ENCODE results near the gene KRT27. TPM values are rescaled to one million over a fixed set of nuclear protein-coding genes. Genes with fewer than 3 reads are reported as not detected.
"Not testable (repeated sequence)": the region's sequence is repeated elsewhere in the genome, so short reads cannot be mapped to it uniquely, and the experiment has no call there.

KRT27 gene
- total and polyA plus RNA-seq, 2 donors (not counting 3 experiments of a cell fraction or from before 2014, with no cell fraction given), result not detected

DNA sequence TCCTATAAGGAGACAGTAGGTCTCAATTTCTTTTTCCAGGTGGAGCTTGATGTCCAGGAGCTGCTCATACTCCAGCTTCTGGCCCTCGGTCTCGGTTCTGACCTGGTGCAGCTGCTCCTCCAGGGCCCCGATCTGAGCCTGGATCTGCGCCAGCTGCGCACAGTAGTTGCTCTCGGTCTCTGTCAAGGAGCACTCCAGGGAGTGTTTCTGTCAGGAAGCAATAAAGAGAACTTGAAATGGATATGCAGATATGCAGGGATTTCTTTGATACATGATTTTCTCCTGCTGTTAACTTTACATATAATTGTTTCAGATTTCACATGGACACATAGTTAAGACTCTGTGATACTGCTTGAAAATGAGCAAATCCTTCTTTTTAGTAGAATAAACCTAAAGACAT lies 32.0 kb downstream of the KRT27 start:
- no peaks in the 10 kb centered on the region for H3K9me3 ChIP-seq (replicated peaks; ENCODE audit: control insufficient read depth, insufficient read depth, low read length)
- H3K79me2 ChIP-seq (ENCODE audit: control insufficient read depth, insufficient read depth, low read length), result no peaks in the 10 kb centered on the region
- no TSS peak for BruUV-seq (replicated peaks)
- H3K4me3 ChIP-seq (replicated peaks in 1 of 3; ENCODE audit: insufficient read depth in 1 of 3, low read depth in 1 of 3, low read length in 3 of 3), result no peak overlapping the region
- ChIA-PET POLR2A (no interaction called here), CTCF (interaction anchor here (1.4 kb wide), 1 partner anchor 15 kb away, joined by 4 read pairs; no protein-coding TSS in a partner anchor)
- H3K4me2 ChIP-seq (ENCODE audit: insufficient read depth, low read length), result no peak overlapping the region
- H3K36me3 ChIP-seq (ENCODE audit: control insufficient read depth in 2 of 2, extremely low read depth in 1 of 2, insufficient read depth in 2 of 2, low read length in 2 of 2), result no peaks in the 10 kb centered on the region
- H3K9ac ChIP-seq (replicated peaks; ENCODE audit: extremely low read depth, insufficient read depth, low read length), result no peak overlapping the region
- intact Hi-C loops (cut with micrococcal nuclease), result no loop called here
- peaks cover 0 to 6% of the 10 kb centered on the region in 2 experiments for H3K27me3 ChIP-seq (ENCODE audit: control insufficient read depth in 2 of 2, insufficient read depth in 2 of 2, low read length in 2 of 2)
- H2AFZ ChIP-seq (ENCODE audit: low read depth, low read length), result no peak overlapping the region
- FAIRE-seq (no peak), DNase-seq (ENCODE audit: low read depth, low spot score) (no peak)
- H3K4me1 ChIP-seq (ENCODE audit: control insufficient read depth, extremely low read depth, insufficient read depth, low read length), result no peaks in the 10 kb centered on the region
- H4K20me1 ChIP-seq (replicated peaks; ENCODE audit: control insufficient read depth, extremely low read depth, insufficient read depth, low read length), result no peaks in the 10 kb centered on the region
- TF ChIP-seq EZH2 (IDR thresholded peaks at IDR 0.05; ENCODE audit: borderline replicate concordance, low read depth, low read length, severe bottlenecking) (no peak), FOS (IDR thresholded peaks at IDR 0.05; ENCODE audit: borderline replicate concordance, insufficient read depth, low read length) (no peak), GATA2 (IDR thresholded peaks at IDR 0.05; ENCODE audit: insufficient read depth, insufficient read length, low read depth, low read length) (no peak), JUN (IDR thresholded peaks at IDR 0.05; ENCODE audit: borderline replicate concordance, insufficient read depth, insufficient read length, low read depth) (no peak), POLR2A (IDR thresholded peaks at IDR 0.05; ENCODE audit: low read depth, low read length) (no peak), POLR2AphosphoS5 (IDR thresholded peaks at IDR 0.05; ENCODE audit: insufficient read depth, low read depth, low read length) (no peak), MYC (IDR thresholded peaks at IDR 0.05; ENCODE audit: low read depth, low read length) (no peak)
- TF ChIP-seq, protein P1, sequence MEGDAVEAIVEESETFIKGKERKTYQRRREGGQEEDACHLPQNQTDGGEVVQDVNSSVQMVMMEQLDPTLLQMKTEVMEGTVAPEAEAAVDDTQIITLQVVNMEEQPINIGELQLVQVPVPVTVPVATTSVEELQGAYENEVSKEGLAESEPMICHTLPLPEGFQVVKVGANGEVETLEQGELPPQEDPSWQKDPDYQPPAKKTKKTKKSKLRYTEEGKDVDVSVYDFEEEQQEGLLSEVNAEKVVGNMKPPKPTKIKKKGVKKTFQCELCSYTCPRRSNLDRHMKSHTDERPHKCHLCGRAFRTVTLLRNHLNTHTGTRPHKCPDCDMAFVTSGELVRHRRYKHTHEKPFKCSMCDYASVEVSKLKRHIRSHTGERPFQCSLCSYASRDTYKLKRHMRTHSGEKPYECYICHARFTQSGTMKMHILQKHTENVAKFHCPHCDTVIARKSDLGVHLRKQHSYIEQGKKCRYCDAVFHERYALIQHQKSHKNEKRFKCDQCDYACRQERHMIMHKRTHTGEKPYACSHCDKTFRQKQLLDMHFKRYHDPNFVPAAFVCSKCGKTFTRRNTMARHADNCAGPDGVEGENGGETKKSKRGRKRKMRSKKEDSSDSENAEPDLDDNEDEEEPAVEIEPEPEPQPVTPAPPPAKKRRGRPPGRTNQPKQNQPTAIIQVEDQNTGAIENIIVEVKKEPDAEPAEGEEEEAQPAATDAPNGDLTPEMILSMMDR (IDR thresholded peaks at IDR 0.05; ENCODE audit: extremely low read depth in 1 of 2, insufficient read depth in 1 of 2, low read depth in 1 of 2, low read length in 2 of 2), result no peak
- TF ChIP-seq, protein P2, sequence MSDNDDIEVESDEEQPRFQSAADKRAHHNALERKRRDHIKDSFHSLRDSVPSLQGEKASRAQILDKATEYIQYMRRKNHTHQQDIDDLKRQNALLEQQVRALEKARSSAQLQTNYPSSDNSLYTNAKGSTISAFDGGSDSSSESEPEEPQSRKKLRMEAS (IDR thresholded peaks at IDR 0.05; ENCODE audit: insufficient read depth, insufficient read length), result no peak
- no peak overlapping the region for H3K27ac ChIP-seq (ENCODE audit: insufficient read depth, low read depth, low read length)
- dilution Hi-C loops (cut with MboI; ENCODE audit: extremely low pct_ligation_motif_present, low sequenced_read_pairs), result no loop called here
- H3K9me1 ChIP-seq (replicated peaks; ENCODE audit: control insufficient read depth, extremely low read depth, insufficient read depth, low read length), result no peaks in the 10 kb centered on the region

DNA sequence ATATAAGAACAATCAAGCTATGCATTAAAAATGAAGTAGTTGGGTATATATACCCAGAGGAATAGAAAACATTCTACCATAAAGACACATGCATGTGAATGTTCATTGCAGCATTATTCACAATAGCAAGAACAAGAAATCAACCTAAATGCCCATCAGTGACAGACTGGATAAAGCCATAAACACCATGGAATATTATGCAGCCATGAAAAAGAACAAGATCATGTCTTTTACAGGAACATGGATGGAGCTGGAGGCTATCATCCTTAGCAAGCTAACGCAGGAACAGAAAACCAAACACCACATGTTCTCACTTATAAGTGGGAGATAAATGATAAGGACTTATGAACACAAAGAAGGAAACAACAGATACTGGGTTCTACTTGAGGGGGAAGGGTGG lies 33.7 kb downstream of the KRT27 start:
- H3K9me3 ChIP-seq (replicated peaks; ENCODE audit: control insufficient read depth, insufficient read depth, low read length); intact Hi-C loops (cut with micrococcal nuclease); FAIRE-seq; H3K9me1 ChIP-seq (replicated peaks; ENCODE audit: control insufficient read depth, extremely low read depth, insufficient read depth, low read length); H3K36me3 ChIP-seq (ENCODE audit: control insufficient read depth in 2 of 2, extremely low read depth in 1 of 2, insufficient read depth in 2 of 2, low read length in 2 of 2); H2AFZ ChIP-seq (ENCODE audit: low read depth, low read length); H3K4me1 ChIP-seq (ENCODE audit: control insufficient read depth, extremely low read depth, insufficient read depth, low read length); H3K27me3 ChIP-seq (ENCODE audit: control insufficient read depth in 2 of 2, insufficient read depth in 2 of 2, low read length in 2 of 2); H3K4me3 ChIP-seq (replicated peaks in 1 of 3; ENCODE audit: insufficient read depth in 1 of 3, low read depth in 1 of 3, low read length in 3 of 3); H3K79me2 ChIP-seq (ENCODE audit: control insufficient read depth, insufficient read depth, low read length); CTCF ChIA-PET; H3K9ac ChIP-seq (replicated peaks; ENCODE audit: extremely low read depth, insufficient read depth, low read length); H3K27ac ChIP-seq (ENCODE audit: insufficient read depth, low read depth, low read length); DNase-seq (ENCODE audit: low read depth, low spot score); H3K4me2 ChIP-seq (ENCODE audit: insufficient read depth, low read length); BruUV-seq (replicated peaks); H4K20me1 ChIP-seq (replicated peaks; ENCODE audit: control insufficient read depth, extremely low read depth, insufficient read depth, low read length); POLR2A ChIA-PET; dilution Hi-C loops (cut with MboI; ENCODE audit: extremely low pct_ligation_motif_present, low sequenced_read_pairs): not testable (repeated sequence)
